SK-N-SH (cell line): Measurements from ENCODE around the gene ELF5. TPM values are rescaled to one million over a fixed set of nuclear protein-coding genes. Genes with fewer than 3 reads are reported as not detected.

Experiments used
- CTCF ChIA-PET: fragments of 300-600, 350-600 bp; formaldehyde crosslinking; extraction: SDS; loops from one replicate; lab custom pipeline; 2021; lab: Yijun Ruan, JAX
- POLR2A ChIA-PET: fragments of 350-600 bp; sonication (Branson Sonifier 250); formaldehyde crosslinking; extraction: SDS; loops from one replicate; lab custom pipeline; 2020; ENCODE audit warnings: antibody characterized with exemption, inconsistent platforms; lab: Yijun Ruan, JAX
- DNase-seq: peaks from one replicate; pipeline ENCODE4 v3.0.0; 2012
- H2AFZ ChIP-seq: fragments of 200-600 bp; sonication (generic); 2 replicates; pipeline ENCODE4 v1.8.1; 2016; ENCODE audit warnings: antibody characterized with exemption, mild to moderate bottlenecking, low read depth
- H3F3A ChIP-seq: fragments of 200-600 bp; sonication (generic); replicated peaks from 2 replicates; pipeline ENCODE3; 2016; ENCODE audit warnings: antibody characterized with exemption, mild to moderate bottlenecking; ENCODE audit not compliant: insufficient read depth
- H3K27ac ChIP-seq, 2 experiments: fragments of 200-500 bp in 1 of 2; fragments of 200-600 bp in 1 of 2; sonication (Bioruptor generic) in 1 of 2; sonication (generic), shearing (Covaris generic) in 1 of 2; 2 replicates each; pipeline versions ENCODE4 v1.5.1 to v1.6.1; 2014 to 2016; ENCODE audit warnings: low read depth in 2 of 2, inconsistent platforms in 1 of 2, low read length in 1 of 2, mild to moderate bottlenecking in 1 of 2, mixed read lengths in 1 of 2
- H3K27me3 ChIP-seq: fragments of 200-600 bp; sonication (generic), shearing (Covaris generic); 2 replicates; pipeline ENCODE4 v1.6.1; 2016; ENCODE audit warnings: mixed run types; ENCODE audit not compliant: insufficient read depth
- H3K36me3 ChIP-seq, 2 experiments: fragments of 200-500 bp in 1 of 2; fragments of 200-600 bp in 1 of 2; sonication (Bioruptor generic) in 1 of 2; sonication (generic) in 1 of 2; replicated peaks in 1 of 2; 2 replicates each; pipeline versions ENCODE3 to v1.5.1; 2014 to 2016; ENCODE audit warnings: low read length in 1 of 2, mild to moderate bottlenecking in 1 of 2; ENCODE audit not compliant: insufficient read depth in 2 of 2, control insufficient read depth in 1 of 2
- H3K4me1 ChIP-seq, 2 experiments: fragments of 200-500 bp in 1 of 2; fragments of 200-600 bp in 1 of 2; sonication (Bioruptor generic) in 1 of 2; sonication (generic), shearing (Covaris generic) in 1 of 2; 2 replicates each; pipeline versions ENCODE4 v1.5.1 to v1.6.1; 2014 to 2016; ENCODE audit warnings: low read depth in 1 of 2, low read length in 1 of 2, mixed run types in 1 of 2; ENCODE audit not compliant: insufficient read depth in 2 of 2, control insufficient read depth in 1 of 2
- H3K4me2 ChIP-seq: fragments of 200-600 bp; sonication (generic), shearing (Covaris generic); 2 replicates; pipeline ENCODE4 v1.6.1; 2017; ENCODE audit warnings: mixed run types
- H3K4me3 ChIP-seq, 2 experiments: fragments of 200-500 bp in 1 of 2; fragments of 200-600 bp in 1 of 2; sonication (Bioruptor generic) in 1 of 2; sonication (generic), shearing (Covaris generic) in 1 of 2; 2 replicates each; pipeline versions ENCODE4 v1.5.1 to v1.8.1; 2014 to 2016; ENCODE audit warnings: low read depth in 2 of 2, inconsistent platforms in 1 of 2, low read length in 1 of 2, mild to moderate bottlenecking in 1 of 2, mixed read lengths in 1 of 2, moderate library complexity in 1 of 2
- H3K79me2 ChIP-seq: fragments of 200-600 bp; sonication (generic); 2 replicates; pipeline ENCODE4 v1.8.1; 2017; ENCODE audit warnings: mild to moderate bottlenecking; ENCODE audit not compliant: insufficient read depth
- H3K9ac ChIP-seq: fragments of 200-600 bp; sonication (generic); 2 replicates; pipeline ENCODE4 v1.6.1; 2017; ENCODE audit warnings: mixed run types
- H3K9me2 ChIP-seq: fragments of 200-600 bp; sonication (generic); 2 replicates; pipeline ENCODE4 v1.6.1; 2017; ENCODE audit warnings: mixed run types
- H3K9me3 ChIP-seq: fragments of 200-600 bp; sonication (generic); 2 replicates; pipeline ENCODE4 v1.6.1; 2017; ENCODE audit warnings: mixed run types, mild to moderate bottlenecking, moderate library complexity
- H4K20me1 ChIP-seq: fragments of 200-600 bp; sonication (generic); 2 replicates; pipeline ENCODE4 v1.6.1; 2017; ENCODE audit warnings: mild to moderate bottlenecking, mixed run types; ENCODE audit not compliant: insufficient read depth
- ELF1 ChIP-seq: IDR thresholded peaks from 2 replicates; pipeline ENCODE4 v1.4.0; 2012
- EP300 ChIP-seq, 2 experiments: IDR thresholded peaks; 2 replicates each; pipeline versions ENCODE4 v1.4.0 to v1.6.1; 2012; ENCODE audit warnings: borderline replicate concordance in 1 of 2, low read depth in 1 of 2, low read length in 1 of 2
- GABPA ChIP-seq: IDR thresholded peaks from 2 replicates; pipeline ENCODE4 v1.4.0; 2012; ENCODE audit warnings: low read depth, mild to moderate bottlenecking
- GATA2 ChIP-seq: sonication (generic); formaldehyde crosslinking; IDR thresholded peaks from 2 replicates; pipeline ENCODE4 v1.5.0; 2020; ENCODE audit warnings: mild to moderate bottlenecking, missing genetic modification reagents
- MXI1 ChIP-seq: IDR thresholded peaks from 2 replicates; pipeline ENCODE4 v1.6.1; 2012; ENCODE audit warnings: mild to moderate bottlenecking, low read depth, low read length, improper control_type of control experiment
- WGBS: methylation state at CpG from one replicate; pipeline ENCODE4 v1.1.6; 2017; ENCODE audit warnings: low lambda C conversion rate; 5-methylcytosine and 5-hydroxymethylcytosine counted together
- polyA plus RNA-seq, 3 experiments: library from polyadenylated mRNA; depleted of rRNA; stranded (reverse); fragments of >200 nt; gene quantifications; 2 replicates each; pipeline ENCODE4 v1.2.3, GENCODE V29; 2012
- TF ChIP-seq, protein P1 (sequence below): IDR thresholded peaks from 2 replicates; pipeline ENCODE4 v1.4.0; 2012; ENCODE audit warnings: low read depth, borderline replicate concordance
- TF ChIP-seq, protein P2 (sequence below): fragments of 200-600 bp; sonication (generic); IDR thresholded peaks from 2 replicates; pipeline ENCODE4 v1.6.1; 2017; ENCODE audit warnings: antibody characterized with exemption, mild to moderate bottlenecking, moderate library complexity

The ELF5 gene
- polyA plus RNA-seq, 1 of the 3 experiments (the other 2 are of a cell fraction) = not detected

DNA sequence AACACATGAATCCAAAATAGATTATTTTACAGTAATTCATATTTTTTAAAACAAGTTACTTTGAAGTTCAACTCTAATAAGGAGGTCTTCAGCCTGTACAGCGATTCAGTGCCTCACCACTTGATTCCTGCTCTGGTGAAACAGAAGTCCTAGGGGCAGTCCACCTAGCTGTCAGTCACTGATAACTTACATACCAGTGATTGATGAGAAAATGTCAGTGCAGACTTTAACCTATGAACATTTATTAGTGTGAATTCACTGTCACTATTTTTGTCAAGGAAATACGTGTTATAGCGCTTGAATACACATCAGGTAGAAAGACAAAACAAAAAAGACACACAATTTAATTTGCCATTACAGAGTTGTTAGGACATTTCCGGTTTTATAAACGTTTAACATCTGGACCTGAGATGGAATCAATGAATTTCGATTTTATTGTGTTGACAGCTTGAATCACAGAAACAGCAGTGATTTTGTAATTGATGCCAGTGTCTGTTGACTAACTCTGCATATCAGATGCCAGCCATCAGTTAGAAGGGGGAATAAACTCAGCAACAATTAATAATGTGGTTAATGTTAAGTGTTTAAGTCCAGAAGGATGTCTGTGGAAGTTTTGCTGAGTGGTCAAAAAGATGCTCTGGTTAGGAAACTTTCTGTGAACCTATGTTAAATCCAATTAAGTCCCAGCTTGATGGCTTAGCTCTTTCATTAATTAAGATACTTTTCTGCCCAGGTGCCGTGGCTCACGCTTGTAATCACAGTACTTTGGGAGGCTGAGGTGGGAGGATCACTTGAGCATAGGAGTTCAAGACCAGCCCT is 34.5 kb downstream of the ELF5 start:
- no peaks in the 10 kb centered on the region for H3K9me3 ChIP-seq
- peak; percentile 32 for DNase-seq
- no peaks in the 10 kb centered on the region for H3K36me3 ChIP-seq
- no peaks in the 10 kb centered on the region for H3K4me1 ChIP-seq
- H3K27ac ChIP-seq = no peak overlapping the region
- no peaks in the 10 kb centered on the region for H3K79me2 ChIP-seq
- POLR2A ChIA-PET = no interaction called here
- H4K20me1 ChIP-seq = no peaks in the 10 kb centered on the region
- H3K27me3 ChIP-seq = peaks cover 4% of the 10 kb centered on the region; the same call in 1 of the 2 replicates
- no peak overlapping the region for H2AFZ ChIP-seq
- TF ChIP-seq EP300 (IDR thresholded peaks at IDR 0.05; ENCODE audit: borderline replicate concordance in 1 of 2, low read depth in 1 of 2, low read length in 1 of 2) = peak in 1 of 2 experiments; percentile 16; a peak in 1 of 4 replicates
- TF ChIP-seq, protein P1, sequence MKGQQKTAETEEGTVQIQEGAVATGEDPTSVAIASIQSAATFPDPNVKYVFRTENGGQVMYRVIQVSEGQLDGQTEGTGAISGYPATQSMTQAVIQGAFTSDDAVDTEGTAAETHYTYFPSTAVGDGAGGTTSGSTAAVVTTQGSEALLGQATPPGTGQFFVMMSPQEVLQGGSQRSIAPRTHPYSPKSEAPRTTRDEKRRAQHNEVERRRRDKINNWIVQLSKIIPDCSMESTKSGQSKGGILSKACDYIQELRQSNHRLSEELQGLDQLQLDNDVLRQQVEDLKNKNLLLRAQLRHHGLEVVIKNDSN = no peak
- TF ChIP-seq GATA2 (CRISPR knock-in tag) = peak; percentile 34
- TF ChIP-seq MXI1 = no peak
- TF ChIP-seq, protein P2, sequence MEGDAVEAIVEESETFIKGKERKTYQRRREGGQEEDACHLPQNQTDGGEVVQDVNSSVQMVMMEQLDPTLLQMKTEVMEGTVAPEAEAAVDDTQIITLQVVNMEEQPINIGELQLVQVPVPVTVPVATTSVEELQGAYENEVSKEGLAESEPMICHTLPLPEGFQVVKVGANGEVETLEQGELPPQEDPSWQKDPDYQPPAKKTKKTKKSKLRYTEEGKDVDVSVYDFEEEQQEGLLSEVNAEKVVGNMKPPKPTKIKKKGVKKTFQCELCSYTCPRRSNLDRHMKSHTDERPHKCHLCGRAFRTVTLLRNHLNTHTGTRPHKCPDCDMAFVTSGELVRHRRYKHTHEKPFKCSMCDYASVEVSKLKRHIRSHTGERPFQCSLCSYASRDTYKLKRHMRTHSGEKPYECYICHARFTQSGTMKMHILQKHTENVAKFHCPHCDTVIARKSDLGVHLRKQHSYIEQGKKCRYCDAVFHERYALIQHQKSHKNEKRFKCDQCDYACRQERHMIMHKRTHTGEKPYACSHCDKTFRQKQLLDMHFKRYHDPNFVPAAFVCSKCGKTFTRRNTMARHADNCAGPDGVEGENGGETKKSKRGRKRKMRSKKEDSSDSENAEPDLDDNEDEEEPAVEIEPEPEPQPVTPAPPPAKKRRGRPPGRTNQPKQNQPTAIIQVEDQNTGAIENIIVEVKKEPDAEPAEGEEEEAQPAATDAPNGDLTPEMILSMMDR = no peak
- WGBS = 18% methylated on average over 8 of the region's 8 CpGs
- H3F3A ChIP-seq = no peaks in the 10 kb centered on the region
- no peak overlapping the region for H3K9ac ChIP-seq
- CTCF ChIA-PET = interaction anchor here (1.3 to 4.2 kb wide), 5 partner anchors 8 to 113 kb away, joined by 4 to 30 read pairs (median 7); partner anchors contain the start of gene ELF5
- no peaks in the 10 kb centered on the region for H3K9me2 ChIP-seq
- H3K4me3 ChIP-seq = no peak overlapping the region
- H3K4me2 ChIP-seq = no peak overlapping the region

DNA sequence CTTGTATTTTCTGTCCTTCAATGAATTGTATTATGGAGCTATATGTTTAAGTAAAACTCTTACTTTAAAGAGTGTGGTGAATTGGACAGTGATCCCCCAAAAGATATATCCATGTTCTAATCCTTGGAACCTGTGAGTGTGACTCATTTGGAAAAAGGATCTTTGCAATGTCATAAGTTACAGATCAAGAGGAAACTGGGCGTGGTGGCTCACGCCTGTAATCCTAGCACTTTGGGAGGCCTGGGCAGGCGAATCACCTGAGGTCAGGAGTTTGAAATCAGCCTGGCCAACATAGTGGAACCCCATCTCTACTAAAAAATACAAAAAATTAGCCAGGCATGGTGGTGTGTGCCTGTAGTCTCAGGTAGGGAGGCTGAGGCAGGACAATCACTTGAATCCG is 36.7 kb downstream of the ELF5 start:
- H3K4me2 ChIP-seq = no peak overlapping the region
- H3K4me3 ChIP-seq = no peak overlapping the region
- no peaks in the 10 kb centered on the region for H3K9me3 ChIP-seq
- no peak for DNase-seq
- H3F3A ChIP-seq = no peaks in the 10 kb centered on the region
- no peaks in the 10 kb centered on the region for H3K9me2 ChIP-seq
- no peaks in the 10 kb centered on the region for H3K4me1 ChIP-seq
- H3K79me2 ChIP-seq = no peaks in the 10 kb centered on the region
- H2AFZ ChIP-seq = no peak overlapping the region
- H3K27ac ChIP-seq = no peak overlapping the region
- H3K27me3 ChIP-seq = peaks cover 2% of the 10 kb centered on the region; the same call in 1 of the 2 replicates
- H4K20me1 ChIP-seq = no peaks in the 10 kb centered on the region
- no peak overlapping the region for H3K9ac ChIP-seq
- TF ChIP-seq ELF1 (no peak), GABPA (no peak)
- 82% methylated on average over 4 of the region's 4 CpGs for WGBS
- ChIA-PET POLR2A (no interaction called here), CTCF (interaction anchor here (1.2 to 4.8 kb wide), 4 partner anchors 9 to 111 kb away, joined by 3 to 19 read pairs (median 10); no protein-coding TSS in a partner anchor)
- peaks cover 3 to 15% of the 10 kb centered on the region in 2 experiments for H3K36me3 ChIP-seq
